ENCODE data around the gene GFPT1.

Gene GFPT1

GRCh38 chr2:69287544-69287943 is 99.5 kb downstream of the GFPT1 start:
- H3K9me3 Mint-ChIP-seq: no peaks in the 10 kb centered on the region
- ATAC-seq (replicated peaks) (no peak), DNase-seq (no peak)
- no peak overlapping the region for H3K4me3 Mint-ChIP-seq
- no peak overlapping the region for H3K27ac Mint-ChIP-seq
- H3K36me3 Mint-ChIP-seq (ENCODE audit: insufficient read depth): no peaks in the 10 kb centered on the region
- H3K27me3 Mint-ChIP-seq: peaks cover 13 to 19% of the 10 kb centered on the region in 2 donors
- H3K4me1 Mint-ChIP-seq (ENCODE audit: low read depth in 2 of 2): no peaks in the 10 kb centered on the region

DNA sequence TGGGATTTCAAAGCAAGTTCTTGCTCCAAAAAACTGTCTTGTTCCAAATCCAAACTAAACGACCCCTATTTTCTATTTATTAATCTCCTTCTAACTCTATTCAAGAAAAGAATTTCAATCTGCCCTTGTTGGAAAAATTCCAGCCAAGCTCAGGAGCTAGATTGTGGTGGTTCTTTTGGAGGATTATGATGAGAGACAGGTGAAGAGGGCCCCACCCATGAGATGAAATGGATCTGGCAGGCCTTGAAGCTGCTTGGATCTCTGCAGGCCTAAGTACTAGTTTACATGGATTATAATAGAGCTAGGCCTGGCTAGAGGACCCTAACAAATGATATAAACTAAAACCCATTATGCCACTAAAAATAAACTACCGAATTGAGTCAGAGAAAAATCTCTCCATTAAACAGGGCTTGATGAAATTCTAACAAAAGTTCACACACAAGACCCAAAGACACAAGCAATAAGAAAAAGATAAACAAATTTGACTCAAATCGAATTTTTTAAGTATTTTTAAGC is 101.6 kb downstream of the GFPT1 start:
- H3K36me3 Mint-ChIP-seq (ENCODE audit: insufficient read depth): no peaks in the 10 kb centered on the region
- no peaks in the 10 kb centered on the region for H3K9me3 Mint-ChIP-seq
- no peak for ATAC-seq (replicated peaks)
- H3K27ac Mint-ChIP-seq: no peak overlapping the region
- peaks cover 14 to 29% of the 10 kb centered on the region in 2 donors for H3K27me3 Mint-ChIP-seq
- no peak overlapping the region for H3K4me3 Mint-ChIP-seq
- DNase-seq: no peak
- H3K4me1 Mint-ChIP-seq (ENCODE audit: low read depth in 2 of 2): no peaks in the 10 kb centered on the region

- ATAC-seq (replicated peaks): no peak
- no peaks in the 10 kb centered on the region for H3K36me3 Mint-ChIP-seq (ENCODE audit: insufficient read depth)
- H3K9me3 Mint-ChIP-seq: no peaks in the 10 kb centered on the region
- H3K4me3 Mint-ChIP-seq: no peak overlapping the region
- H3K27ac Mint-ChIP-seq: no peak overlapping the region
- H3K4me1 Mint-ChIP-seq (ENCODE audit: low read depth in 2 of 2): no peaks in the 10 kb centered on the region
- H3K27me3 Mint-ChIP-seq: peaks cover 38 to 41% of the 10 kb centered on the region in 2 donors
- no peak for DNase-seq
These were observed 106.1 kb downstream of the GFPT1 start for GRCh38 chr2:69280796-69281412.

DNA sequence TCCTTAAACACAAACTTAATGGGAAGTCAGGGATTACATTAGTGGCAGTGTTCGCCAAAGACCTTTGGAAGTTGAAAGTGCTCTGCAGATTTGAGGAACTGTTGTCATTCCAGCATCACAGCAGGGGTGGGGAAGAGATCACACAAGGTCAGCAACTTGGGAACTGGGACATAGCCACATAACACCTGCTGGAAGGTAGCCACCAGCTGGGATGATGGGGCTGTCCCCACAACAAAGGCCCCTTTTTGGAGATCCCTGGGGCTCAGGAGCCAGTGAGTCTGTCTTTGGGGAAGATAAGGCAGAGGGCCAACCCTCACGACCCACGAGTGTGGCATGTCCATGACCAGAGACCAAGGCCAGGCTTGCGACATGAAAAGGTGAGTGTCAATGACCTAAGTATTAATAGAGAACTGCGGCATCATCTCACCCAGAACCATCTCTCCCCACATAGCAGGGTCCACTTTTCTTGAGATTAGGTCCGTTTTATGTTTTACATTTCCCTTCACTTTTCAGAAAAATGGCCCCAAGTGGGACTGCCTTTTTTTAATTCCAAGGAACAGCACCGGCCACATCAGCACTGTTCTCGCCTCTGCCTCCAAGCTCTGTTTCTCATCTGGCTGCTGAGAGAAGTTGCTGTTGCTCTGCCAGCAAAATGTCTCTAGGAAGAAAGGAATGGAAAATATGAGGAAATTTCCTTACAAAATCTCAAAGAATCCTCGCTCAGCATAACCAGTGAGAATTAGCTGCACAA is 106.9 kb downstream of the GFPT1 start:
- Mint-ChIP-seq H3K4me3 (no peak overlapping the region), H3K4me1 (ENCODE audit: low read depth in 2 of 2) (no peaks in the 10 kb centered on the region), H3K9me3 (no peaks in the 10 kb centered on the region), H3K27me3 (peaks cover 45 to 49% of the 10 kb centered on the region in 2 donors), H3K27ac (no peak overlapping the region), H3K36me3 (ENCODE audit: insufficient read depth) (no peaks in the 10 kb centered on the region)
- no peak for DNase-seq
- ATAC-seq (replicated peaks): no peak

DNA sequence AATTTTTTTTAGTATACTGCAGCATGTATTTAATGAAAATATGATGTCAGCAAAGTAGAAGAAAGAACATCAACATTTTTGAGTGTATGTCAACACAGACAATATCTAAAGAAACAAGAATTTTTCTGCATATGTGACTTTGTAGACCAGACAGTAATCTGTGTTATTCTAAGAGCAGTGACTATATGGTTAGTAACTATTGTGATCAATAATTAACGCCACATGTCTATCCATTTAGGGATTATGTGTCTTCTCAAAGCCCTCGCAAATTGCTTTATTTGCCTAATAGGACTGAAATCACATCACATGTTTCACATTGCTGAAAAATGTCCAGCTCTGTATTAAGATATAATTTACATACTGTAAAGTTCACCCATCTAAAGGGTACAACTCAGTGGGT is 107.8 kb downstream of the GFPT1 start:
- Mint-ChIP-seq H3K4me1 (ENCODE audit: low read depth in 2 of 2) (no peaks in the 10 kb centered on the region), H3K4me3 (no peak overlapping the region), H3K9me3 (no peaks in the 10 kb centered on the region), H3K27ac (no peak overlapping the region), H3K27me3 (peaks cover 53 to 57% of the 10 kb centered on the region in 2 donors), H3K36me3 (ENCODE audit: insufficient read depth) (no peaks in the 10 kb centered on the region)
- ATAC-seq (replicated peaks): no peak
- no peak for DNase-seq

DNA sequence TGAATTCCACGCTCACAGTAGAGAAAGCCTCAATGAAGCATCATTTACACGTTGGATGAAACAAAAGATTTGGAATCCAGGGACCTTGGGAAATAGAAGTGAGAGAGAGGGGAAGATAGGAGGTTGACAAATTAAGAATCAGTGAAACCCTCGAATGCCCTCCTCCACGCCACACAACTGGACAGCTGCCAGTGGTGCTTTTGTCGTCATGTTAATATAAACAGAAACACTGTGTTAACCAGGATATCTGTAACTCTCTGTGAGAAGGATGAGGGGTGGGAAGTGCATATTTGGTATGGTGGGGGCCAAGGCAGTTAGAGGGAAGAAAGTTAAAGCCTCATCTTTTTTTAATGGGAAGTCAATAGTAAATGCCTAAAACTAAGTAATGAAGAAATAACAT is 108.7 kb downstream of the GFPT1 start:
- ATAC-seq (replicated peaks) (no peak), DNase-seq (no peak)
- no peaks in the 10 kb centered on the region for H3K36me3 Mint-ChIP-seq (ENCODE audit: insufficient read depth)
- H3K9me3 Mint-ChIP-seq: no peaks in the 10 kb centered on the region
- no peaks in the 10 kb centered on the region for H3K4me1 Mint-ChIP-seq (ENCODE audit: low read depth in 2 of 2)
- peaks cover 62 to 66% of the 10 kb centered on the region in 2 donors for H3K27me3 Mint-ChIP-seq
- H3K27ac Mint-ChIP-seq: no peak overlapping the region
- H3K4me3 Mint-ChIP-seq: no peak overlapping the region

DNA sequence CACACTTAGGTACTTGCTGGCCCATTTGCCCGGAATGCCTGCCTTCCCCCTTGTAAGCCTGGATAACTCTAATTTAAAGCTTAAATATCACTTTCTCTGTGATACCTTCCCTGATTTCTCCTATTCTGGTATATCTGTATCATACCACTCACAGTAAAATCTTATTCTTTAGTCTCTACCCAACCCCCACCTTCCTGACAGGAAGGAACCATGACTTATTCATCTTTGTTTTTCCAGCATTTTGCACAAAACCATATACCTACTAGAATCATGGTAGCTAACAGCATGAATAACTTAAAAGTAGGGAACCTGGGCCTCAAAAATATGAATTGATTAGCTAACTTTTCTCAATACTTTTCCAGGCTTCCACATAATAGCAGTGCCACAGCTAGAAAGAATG is 111.5 kb downstream of the GFPT1 start:
- ATAC-seq (replicated peaks) (no peak), DNase-seq (no peak)
- Mint-ChIP-seq H3K9me3 (no peaks in the 10 kb centered on the region), H3K27ac (no peak overlapping the region), H3K4me1 (ENCODE audit: low read depth in 2 of 2) (no peaks in the 10 kb centered on the region), H3K27me3 (peaks cover 59 to 73% of the 10 kb centered on the region in 2 donors), H3K36me3 (ENCODE audit: insufficient read depth) (no peaks in the 10 kb centered on the region), H3K4me3 (no peak overlapping the region)

- Mint-ChIP-seq H3K27ac (no peak overlapping the region), H3K36me3 (ENCODE audit: insufficient read depth) (no peaks in the 10 kb centered on the region), H3K27me3 (peaks cover 58 to 76% of the 10 kb centered on the region in 2 donors), H3K4me1 (ENCODE audit: low read depth in 2 of 2) (no peaks in the 10 kb centered on the region), H3K4me3 (no peak overlapping the region), H3K9me3 (no peaks in the 10 kb centered on the region)
- DNase-seq: no peak
- no peak for ATAC-seq (replicated peaks)
These were observed 114.1 kb downstream of the GFPT1 start for GRCh38 chr2:69272803-69273471.

DNA sequence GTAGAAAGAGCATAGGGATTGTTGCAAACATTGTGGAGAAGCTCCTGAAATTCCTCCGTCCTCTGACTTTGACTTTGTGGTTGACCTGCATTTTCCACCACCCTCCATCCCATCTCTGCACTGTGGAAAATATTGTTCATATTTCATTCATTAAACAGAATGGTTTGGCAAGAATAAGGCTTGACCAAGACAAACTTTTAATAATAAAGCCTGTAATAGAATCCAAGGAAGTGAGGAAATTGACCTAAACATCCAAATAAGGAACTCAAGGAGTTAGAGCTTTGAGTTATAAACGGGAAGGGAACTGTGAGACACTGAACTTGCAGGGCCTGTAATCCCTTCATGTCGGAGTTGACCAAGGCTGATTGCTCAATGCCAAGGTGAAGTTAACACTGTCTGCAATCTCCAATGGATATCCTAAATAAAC is 115.2 kb downstream of the GFPT1 start:
- no peaks in the 10 kb centered on the region for H3K4me1 Mint-ChIP-seq (ENCODE audit: low read depth in 2 of 2)
- peaks cover 55 to 66% of the 10 kb centered on the region in 2 donors for H3K27me3 Mint-ChIP-seq
- ATAC-seq (replicated peaks) (no peak), DNase-seq (no peak)
- no peaks in the 10 kb centered on the region for H3K9me3 Mint-ChIP-seq
- H3K36me3 Mint-ChIP-seq (ENCODE audit: insufficient read depth): no peaks in the 10 kb centered on the region
- no peak overlapping the region for H3K4me3 Mint-ChIP-seq
- no peak overlapping the region for H3K27ac Mint-ChIP-seq
